ES-I3 (cell line): ENCODE measurements around the gene PLEKHG4B.
"Not testable (repeated sequence)": the region's sequence is repeated elsewhere in the genome, so short reads cannot be mapped to it uniquely, and the experiment has no call there.

ENCODE experiments used
- H3K36me3 ChIP-seq: 2 replicates; pipeline ENCODE4 v1.6.1; 2013; ENCODE audit warnings: mild to moderate bottlenecking, low read length, control low read depth, moderate library complexity; ENCODE audit not compliant: insufficient read depth
- H3K4me1 ChIP-seq: 2 replicates; pipeline ENCODE4 v1.6.1; 2013; ENCODE audit warnings: mild to moderate bottlenecking, control low read depth, low read length; ENCODE audit not compliant: insufficient read depth
- H3K9ac ChIP-seq: 2 replicates; pipeline ENCODE4 v1.6.1; 2013; ENCODE audit warnings: low read depth, mild to moderate bottlenecking, low read length, moderate library complexity
- H3K9me3 ChIP-seq: 2 replicates; pipeline ENCODE4 v1.6.1; 2013; ENCODE audit warnings: mild to moderate bottlenecking, low read length, moderate library complexity; ENCODE audit not compliant: control insufficient read depth, insufficient read depth

The PLEKHG4B gene

DNA sequence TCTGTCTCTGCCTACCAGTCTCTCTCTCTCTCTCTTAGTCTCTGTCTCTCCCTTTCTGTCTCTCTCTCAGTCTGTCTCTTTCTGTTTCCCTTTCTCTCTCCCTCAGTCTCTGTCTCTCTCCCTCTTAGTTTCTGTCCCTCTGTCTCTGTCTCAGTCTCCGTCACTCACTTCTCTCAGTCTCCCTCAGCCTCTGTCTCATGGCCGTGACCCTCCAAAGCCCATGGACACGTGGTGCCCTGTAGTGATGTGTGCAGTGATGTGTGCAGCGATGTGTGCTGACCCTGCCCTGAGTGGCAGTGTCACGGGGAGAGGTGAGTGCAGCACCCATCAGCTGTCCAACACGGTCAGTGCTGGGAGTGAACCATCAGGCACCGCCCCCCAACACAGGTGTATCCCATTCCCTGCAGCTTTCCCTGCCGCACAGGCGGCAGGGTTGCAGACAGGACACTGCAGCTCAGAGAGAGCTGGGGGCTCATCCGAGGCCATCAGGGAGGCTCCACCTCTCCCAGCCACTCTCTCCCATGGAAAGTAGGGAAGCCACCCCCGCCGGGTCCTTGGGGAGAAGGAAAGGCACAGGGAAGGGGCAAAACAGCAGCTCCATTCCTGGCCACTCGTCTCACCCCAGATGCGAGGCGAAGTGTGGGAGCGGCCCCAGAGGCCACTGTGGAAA, 98.5 kb downstream of the PLEKHG4B start:
- no peaks in the 10 kb centered on the region for H3K9me3 ChIP-seq
- H3K9ac ChIP-seq: no peak overlapping the region

GRCh38 chr5:191036-191948, 99.3 kb downstream of the PLEKHG4B start, which contains the start of gene LRRC14B:
Gene LRRC14B (plus strand): TSS chr5:191495. CDS start chr5:191539, 44 bp downstream.
- Histone ChIP-seq H3K9ac (no peak within 1 kb of the TSS), H3K4me1 (peaks cover 4% of the 10 kb centered on the region; the same call in 1 of the 2 replicates), H3K9me3 (no peaks in the 10 kb centered on the region), H3K36me3 (no peaks in the 10 kb centered on the region)

More for the DNA sequence above, 98.5 kb downstream of the PLEKHG4B start:
- H3K36me3 ChIP-seq: no peaks in the 10 kb centered on the region
- peaks cover 4% of the 10 kb centered on the region; the same call in 1 of the 2 replicates for H3K4me1 ChIP-seq

- no peaks in the 10 kb centered on the region for H3K9me3 ChIP-seq
- H3K36me3 ChIP-seq: no peaks in the 10 kb centered on the region
- H3K4me1 ChIP-seq: peaks cover 4% of the 10 kb centered on the region; the same call in 1 of the 2 replicates
- H3K9ac ChIP-seq: no peak overlapping the region
Measured at GRCh38 chr5:191949-192690, 100.2 kb downstream of the PLEKHG4B start.

DNA sequence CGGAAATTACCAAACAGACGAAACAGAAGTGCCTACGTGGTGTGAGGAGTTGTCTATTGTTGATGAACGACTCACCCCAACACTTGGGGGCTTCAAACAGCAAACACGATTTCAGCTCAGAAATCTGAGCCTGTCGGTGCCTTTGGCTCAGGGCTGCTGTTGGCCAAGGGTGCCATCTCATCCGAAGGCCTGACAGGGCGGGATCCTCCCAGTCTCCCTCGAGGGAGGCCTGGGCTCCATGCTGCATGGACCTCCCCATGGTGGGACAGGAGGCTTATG, 100.7 kb downstream of the PLEKHG4B start:
- no peaks in the 10 kb centered on the region for H3K36me3 ChIP-seq
- H3K9me3 ChIP-seq: no peaks in the 10 kb centered on the region
- H3K4me1 ChIP-seq: peaks cover 4% of the 10 kb centered on the region; the same call in 1 of the 2 replicates
- no peak overlapping the region for H3K9ac ChIP-seq

GRCh38 chr5:192970-193831, 101.2 kb downstream of the PLEKHG4B start:
- peaks cover 2% of the 10 kb centered on the region; the same call in 1 of the 2 replicates for H3K4me1 ChIP-seq
- no peaks in the 10 kb centered on the region for H3K36me3 ChIP-seq
- no peaks in the 10 kb centered on the region for H3K9me3 ChIP-seq
- H3K9ac ChIP-seq: no peak overlapping the region

DNA sequence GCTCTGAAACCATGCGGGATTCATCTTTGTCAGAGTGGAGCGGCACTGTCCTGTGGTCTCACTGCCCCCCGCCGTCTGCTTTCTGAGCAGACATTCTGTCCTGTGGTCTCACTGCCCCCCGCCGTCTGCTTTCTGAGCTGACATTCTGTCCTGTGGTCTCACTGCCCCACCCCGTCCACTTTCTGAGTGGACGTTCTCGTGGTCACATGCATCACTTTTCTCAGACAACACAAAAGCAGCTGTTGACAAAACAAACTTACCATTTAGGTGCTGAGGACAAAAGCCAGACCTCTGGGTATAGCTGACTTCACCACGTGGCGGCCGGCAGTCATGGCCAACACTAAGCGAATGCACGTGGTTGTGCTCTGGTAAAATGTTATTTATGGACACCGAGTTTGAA, 102.1 kb downstream of the PLEKHG4B start:
- Histone ChIP-seq H3K9me3 (no peaks in the 10 kb centered on the region), H3K9ac (no peak overlapping the region), H3K36me3 (no peaks in the 10 kb centered on the region), H3K4me1 (no peaks in the 10 kb centered on the region)

GRCh38 chr5:194603-195209, 102.7 kb downstream of the PLEKHG4B start:
- Histone ChIP-seq H3K36me3 (no peaks in the 10 kb centered on the region), H3K9me3 (no peaks in the 10 kb centered on the region), H3K9ac (no peak overlapping the region), H3K4me1 (no peaks in the 10 kb centered on the region)

DNA sequence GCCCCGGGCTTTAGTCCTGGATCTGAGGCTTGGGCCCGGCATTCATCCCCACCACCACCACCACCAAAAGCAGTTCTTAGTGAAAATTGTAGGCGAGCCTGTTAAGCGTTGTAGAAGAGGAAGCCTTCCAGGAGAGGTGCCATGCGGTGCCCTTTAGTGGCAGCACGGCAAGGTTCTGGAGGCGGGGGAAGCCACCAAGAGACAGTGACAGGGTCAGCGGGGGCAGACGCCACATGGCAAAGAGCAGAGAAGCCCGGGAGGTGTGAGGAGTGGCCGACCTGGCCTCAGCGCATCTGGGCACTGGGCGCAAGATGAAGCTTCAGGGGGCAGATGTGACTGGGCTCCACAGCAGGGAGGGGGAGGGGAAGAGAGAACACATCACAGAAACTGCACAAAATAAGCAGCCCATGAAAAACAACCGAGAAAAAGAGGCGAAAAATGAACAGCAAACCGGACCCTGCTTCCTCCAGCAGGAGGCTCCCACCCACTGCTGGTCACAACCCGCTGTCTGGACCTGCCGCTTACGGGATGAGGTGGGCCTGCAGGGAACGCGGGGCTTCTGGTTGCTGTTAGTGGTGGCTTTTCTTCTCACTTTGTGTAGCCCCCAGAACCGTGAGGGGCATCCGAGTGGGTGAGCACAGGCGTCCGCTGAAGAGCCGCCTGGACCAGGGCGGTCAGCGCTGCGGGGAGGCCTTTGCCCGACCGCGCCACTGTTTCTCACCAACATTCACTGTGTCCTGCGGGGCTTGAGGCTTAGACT, 103.6 kb downstream of the PLEKHG4B start:
- Histone ChIP-seq H3K36me3 (no peaks in the 10 kb centered on the region), H3K4me1 (no peaks in the 10 kb centered on the region), H3K9me3 (no peaks in the 10 kb centered on the region), H3K9ac (no peak overlapping the region)

DNA sequence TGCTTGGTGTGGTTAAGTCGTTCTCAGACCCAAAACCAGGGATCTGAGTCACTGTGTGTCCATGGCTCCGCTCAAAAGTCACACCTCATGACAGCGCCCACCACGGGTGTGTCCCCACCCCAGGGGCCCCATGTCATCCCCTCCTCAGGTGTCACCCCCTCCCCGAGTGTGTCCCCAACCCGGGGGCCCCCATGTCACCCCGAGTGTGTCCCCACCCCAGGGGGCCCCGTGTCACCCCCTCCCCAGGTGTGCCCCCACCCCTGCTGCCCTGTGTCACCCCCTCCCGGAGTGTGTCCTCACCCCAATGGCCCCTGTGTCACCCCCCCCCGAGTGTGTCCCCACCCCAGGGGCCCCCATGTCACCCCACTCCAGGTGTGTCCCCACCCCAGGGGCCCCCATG, 104.4 kb downstream of the PLEKHG4B start:
- no peak overlapping the region for H3K9ac ChIP-seq
- H3K4me1 ChIP-seq: no peaks in the 10 kb centered on the region
- no peaks in the 10 kb centered on the region for H3K9me3 ChIP-seq
- no peaks in the 10 kb centered on the region for H3K36me3 ChIP-seq

GRCh38 chr5:197031-197430, 105.1 kb downstream of the PLEKHG4B start:
- H3K9ac ChIP-seq, H3K36me3 ChIP-seq, H3K9me3 ChIP-seq, H3K4me1 ChIP-seq: not testable (repeated sequence)

DNA sequence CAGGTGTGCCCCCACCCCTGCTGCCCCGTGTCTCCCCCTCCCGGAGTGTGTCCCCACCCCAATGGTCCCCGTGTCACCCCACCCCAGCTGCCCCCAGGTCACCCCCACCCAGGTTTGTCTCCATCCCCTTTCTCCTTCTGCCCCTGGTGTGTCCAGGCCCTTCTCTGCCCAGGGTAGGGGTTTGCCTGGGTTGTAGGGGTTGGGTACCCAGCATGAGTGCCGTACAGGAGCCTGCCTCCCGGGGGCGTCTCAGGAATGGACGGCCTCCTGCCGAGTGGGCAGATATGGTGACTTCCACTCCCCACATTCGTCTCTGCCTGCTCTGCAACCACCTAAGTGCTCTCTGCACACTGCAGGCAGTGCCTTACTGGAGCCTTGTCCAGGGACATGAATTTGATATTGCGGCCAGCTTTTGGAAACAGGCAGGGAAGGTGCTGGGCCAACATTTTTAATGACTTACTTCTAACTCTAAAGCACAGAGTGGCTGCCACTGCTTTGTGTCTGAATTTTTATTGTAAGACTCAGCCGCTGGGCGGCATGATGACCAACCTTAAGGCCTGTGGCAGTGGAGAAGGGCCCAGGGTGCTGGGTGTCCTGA, 106.0 kb downstream of the PLEKHG4B start:
- no peaks in the 10 kb centered on the region for H3K9me3 ChIP-seq
- no peak overlapping the region for H3K9ac ChIP-seq
- no peaks in the 10 kb centered on the region for H3K36me3 ChIP-seq
- H3K4me1 ChIP-seq: no peaks in the 10 kb centered on the region

DNA sequence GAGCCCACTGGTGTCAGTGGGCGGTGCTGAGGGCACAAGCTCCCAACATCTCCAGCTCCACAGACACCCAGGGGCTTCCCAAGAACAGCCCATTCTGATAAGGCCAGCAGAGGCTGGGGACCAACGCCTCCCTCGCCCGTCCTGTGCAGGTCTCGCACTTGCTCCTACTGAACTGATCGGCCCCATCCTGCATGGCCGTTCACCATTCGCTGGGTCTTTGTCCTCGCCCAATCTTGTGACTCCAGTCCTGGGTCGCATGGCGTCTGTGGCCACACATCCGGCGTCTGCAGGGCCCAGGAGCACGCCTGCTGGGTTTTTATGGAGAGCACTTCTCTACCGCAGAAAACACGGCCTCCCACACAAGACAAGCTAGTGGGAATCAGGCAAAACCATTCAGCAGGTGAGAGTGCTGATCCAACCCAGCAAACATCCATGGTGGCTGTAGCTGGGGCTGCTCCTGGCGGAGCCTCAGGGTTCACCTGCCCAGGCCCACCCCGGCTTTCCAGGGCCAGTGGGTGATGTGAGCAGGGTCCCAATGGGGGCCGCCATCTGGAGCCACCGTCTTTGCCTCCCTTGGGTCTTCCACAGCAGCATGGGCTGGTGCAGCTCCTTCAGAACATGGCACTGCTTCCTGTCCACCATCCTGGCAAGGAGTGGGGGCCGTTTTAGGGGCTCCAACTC, 106.7 kb downstream of the PLEKHG4B start:
- no peak overlapping the region for H3K9ac ChIP-seq
- no peaks in the 10 kb centered on the region for H3K36me3 ChIP-seq
- H3K9me3 ChIP-seq: no peaks in the 10 kb centered on the region
- no peaks in the 10 kb centered on the region for H3K4me1 ChIP-seq
